GM18517 (cell line): ENCODE results near the gene TUBGCP2.

Experiments
- ATAC-seq: cut with Tn5 transposase; IDR thresholded peaks from one replicate; pipeline ENCODE4 v1.9.1; 2021; ENCODE audit warnings: mild to moderate bottlenecking, moderate library complexity; ENCODE audit not compliant: unreplicated experiment

Gene TUBGCP2

DNA sequence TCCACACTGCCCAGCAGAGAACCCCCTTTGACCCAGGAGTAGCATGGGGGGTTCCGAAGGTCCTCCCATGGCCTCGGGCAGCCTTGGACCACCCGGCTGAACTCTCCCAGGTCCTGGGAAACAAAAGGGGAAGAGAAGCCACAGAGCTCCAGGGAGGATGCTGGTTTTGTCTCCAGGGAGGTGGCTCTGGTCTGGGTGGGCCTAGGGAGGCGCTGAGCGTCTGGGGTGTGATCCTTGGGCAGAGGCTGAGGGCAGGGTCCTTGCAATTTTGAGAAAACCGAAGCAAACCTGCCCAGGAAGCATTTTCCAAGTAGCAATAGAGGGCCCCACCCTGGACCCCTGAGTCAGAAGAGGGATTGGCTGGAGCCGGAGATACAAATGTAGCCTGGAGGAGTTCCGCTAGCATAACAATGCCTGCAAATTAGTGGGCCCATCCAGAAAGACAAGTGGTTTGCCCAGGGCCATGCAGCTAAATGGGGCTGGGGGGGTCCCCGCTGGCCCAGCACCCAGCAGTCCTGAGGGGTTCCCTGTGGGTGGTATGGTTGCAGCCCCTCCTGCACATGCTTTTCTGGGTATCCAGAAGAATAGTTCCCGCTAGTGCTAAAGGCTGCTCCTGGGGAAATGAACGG, 76.6 kb downstream of the TUBGCP2 start:
- no peak for ATAC-seq

DNA sequence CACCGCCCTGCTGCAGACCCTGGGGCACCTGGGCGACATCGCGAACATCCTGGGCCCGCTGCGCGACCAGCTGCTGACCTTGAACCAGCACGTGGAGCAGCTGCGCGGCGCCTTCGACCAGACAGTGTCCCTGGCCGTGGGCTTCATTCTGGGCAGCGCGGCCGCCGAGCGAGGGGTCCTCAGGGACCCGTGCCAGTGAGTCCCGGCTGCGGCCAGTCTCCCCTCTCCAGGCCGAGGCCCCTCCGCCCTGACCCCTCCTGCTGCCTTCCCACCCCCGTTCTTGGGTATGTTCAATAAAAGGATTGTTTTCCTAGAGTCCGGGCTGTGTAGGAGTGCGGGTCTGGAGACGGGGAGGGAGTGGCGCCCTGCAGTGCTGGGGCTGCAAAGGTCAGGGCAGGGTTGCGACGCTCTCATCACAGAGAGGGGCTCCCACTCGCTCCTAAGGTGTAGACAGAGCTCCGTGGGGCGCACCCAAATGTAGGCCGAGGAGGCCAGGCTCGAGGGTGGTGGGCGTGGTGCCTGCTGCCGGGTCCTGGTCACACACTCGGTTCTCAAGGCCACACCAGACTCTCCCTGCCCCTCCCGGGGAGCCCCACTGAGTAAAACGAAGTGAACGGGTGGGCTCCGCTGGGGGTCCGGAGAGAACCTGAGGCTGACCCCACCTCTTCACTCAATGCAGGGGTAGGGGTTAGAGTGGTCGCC, 77.3 kb downstream of the TUBGCP2 start:
- ATAC-seq = no peak

DNA sequence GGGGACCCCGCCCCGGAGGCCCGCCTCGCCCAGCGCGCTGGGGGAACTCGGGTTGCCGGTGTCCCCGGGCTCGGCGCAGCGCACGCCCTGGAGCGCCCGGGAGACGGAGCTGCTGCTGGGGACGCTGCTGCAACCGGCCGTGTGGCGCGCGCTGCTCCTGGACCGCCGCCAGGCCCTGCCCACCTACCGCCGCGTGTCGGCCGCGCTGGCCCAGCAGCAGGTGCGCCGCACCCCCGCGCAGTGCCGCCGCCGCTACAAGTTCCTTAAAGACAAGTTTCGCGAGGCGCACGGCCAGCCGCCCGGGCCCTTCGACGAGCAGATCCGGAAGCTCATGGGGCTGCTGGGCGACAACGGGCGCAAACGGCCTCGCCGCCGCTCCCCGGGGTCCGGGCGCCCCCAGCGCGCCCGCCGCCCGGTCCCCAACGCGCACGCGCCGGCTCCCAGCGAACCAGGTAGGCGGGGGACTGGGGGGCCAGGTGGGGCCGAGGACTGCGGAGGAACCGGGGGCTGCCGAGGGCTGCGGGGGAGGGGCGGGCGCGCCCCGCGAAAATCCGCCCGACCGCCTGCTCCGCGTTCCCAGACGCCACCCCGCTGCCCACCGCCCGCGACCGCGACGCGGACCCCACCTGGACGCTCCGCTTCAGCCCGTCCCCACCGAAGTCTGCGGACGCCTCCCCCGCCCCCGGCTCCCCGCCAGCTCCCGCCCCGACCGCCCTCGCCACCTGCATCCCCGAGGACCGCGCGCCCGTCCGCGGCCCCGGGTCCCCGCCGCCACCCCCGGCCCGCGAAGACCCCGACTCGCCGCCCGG, 78.1 kb downstream of the TUBGCP2 start:
- no peak for ATAC-seq

DNA sequence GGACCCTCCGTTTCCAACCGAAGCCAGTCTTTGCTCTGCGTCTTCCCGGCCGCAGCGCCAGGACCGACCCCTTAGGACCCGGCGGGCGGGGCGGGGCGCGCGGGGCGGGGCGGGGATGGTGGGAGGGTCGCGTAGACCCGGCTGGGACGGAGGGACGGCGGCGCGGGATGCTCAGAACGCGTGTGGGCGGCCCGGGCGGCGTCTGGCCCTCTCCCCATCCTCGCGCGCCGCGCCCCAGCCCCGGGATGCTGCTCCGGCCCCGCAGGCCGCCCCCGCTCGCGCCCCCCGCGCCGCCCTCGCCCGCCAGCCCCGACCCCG, 78.7 kb downstream of the TUBGCP2 start, which contains the start of gene UTF1:
Gene UTF1, plus strand, starts transcription at position 174 of the 318 bp plus-strand sequence. Its CDS starts 72 bp downstream, at position 246.
- no peak for ATAC-seq

DNA sequence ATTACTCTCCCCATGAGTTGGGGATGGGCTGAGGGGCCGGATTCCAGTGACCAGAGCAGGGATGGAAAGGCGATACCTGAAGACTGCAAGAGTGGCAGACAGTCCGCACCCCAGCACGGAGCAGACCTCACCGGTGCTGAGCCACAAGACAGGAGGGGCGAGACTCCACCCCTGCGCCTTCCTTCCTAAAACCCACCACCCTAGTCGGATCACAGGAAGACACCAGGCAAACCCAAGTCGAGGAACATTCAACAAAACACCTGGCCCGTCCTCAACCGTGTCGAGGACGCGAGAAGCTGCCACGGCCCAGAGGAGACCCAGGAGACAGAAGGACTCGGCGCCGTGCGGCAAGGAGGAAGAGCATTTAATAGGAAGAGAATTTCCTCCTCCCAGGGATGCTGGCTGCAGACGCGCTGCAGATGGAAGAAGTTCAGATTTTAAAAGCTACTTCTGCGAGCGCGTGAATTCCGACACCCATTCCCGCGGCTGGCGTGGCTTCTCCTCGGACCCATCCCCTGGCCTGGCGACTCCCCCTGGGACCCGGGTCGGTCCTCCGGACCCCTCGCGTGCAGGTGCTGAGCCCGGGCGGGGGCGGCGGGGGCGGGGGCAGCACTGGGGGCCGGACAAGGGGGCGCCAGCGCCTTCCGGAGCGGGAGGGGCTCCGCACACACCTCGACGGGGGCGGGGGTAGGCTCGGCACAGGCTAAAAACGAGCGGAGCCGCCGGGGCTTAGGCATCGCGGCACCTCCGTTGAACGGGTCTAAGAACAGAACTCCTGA, 79.2 kb downstream of the TUBGCP2 start:
- ATAC-seq = no peak
